Measurements from ENCODE around the gene CHN2. TPM values are rescaled to one million over a fixed set of nuclear protein-coding genes. Genes with fewer than 3 reads are reported as not detected.
A peak's percentile ranks its signal among the peaks of the same experiment; 100 is the strongest.

CHN2 gene
- total RNA-seq, 5 donors from 2014 or later (not counting 1 experiment from before 2014, with no cell fraction given): 4.5 to 9.0 (median 6.6) TPM

GRCh38 chr7:29149036-29149435 is 45.5 kb upstream of the CHN2 start:
- no peak overlapping the region for H3K27ac ChIP-seq (ENCODE audit: low read length)
- Mint-ChIP-seq H3K36me3 (no peaks in the 10 kb centered on the region), H3K4me3 (no peak overlapping the region), H3K9me3 (no peaks in the 10 kb centered on the region), H3K27me3 (peaks cover 11 to 36% of the 10 kb centered on the region in 2 donors), H3K27ac (no peak overlapping the region), H3K4me1 (peaks cover 0 to 10% (median 8%) of the 10 kb centered on the region in 3 donors)
- ChIA-PET CTCF (interaction anchor here (0.7 kb wide), 2 partner anchors 40 to 1512 kb away, joined by 3 to 6 read pairs; no protein-coding TSS in a partner anchor), POLR2A (interaction anchor here in 1 of 2 donors (0.5 kb wide), 1 partner anchor 139 kb away, joined by 5 read pairs; no protein-coding TSS in a partner anchor)
- no peaks in the 10 kb centered on the region for H3K9me3 ChIP-seq
- peaks cover 2 to 35% of the 10 kb centered on the region in 2 experiments for H3K27me3 ChIP-seq (replicated peaks in 1 of 2; ENCODE audit: control insufficient read depth in 2 of 2, extremely low read depth in 1 of 2, insufficient read depth in 2 of 2, low read length in 1 of 2)
- no peak overlapping the region for H3K4me3 ChIP-seq (ENCODE audit: control insufficient read depth in 1 of 2, extremely low read depth in 1 of 2, low read length in 1 of 2)
- ATAC-seq (replicated peaks in 1 of 4) (no peak), DNase-seq (no peak)
- H3K4me1 ChIP-seq (ENCODE audit: control insufficient read depth in 1 of 2, extremely low read depth in 1 of 2, insufficient read depth in 2 of 2, low read length in 2 of 2): peaks cover 0 to 6% of the 10 kb centered on the region in 2 experiments
- no peaks in the 10 kb centered on the region for H3K36me3 ChIP-seq (ENCODE audit: control insufficient read depth in 2 of 2, extremely low read depth in 1 of 2, insufficient read depth in 1 of 2, low read length in 1 of 2)
- WGBS (ENCODE audit: insufficient coverage): 83% methylated on average over 2 of the region's 12 CpGs

GRCh38 chr7:29150856-29151255 is 43.7 kb upstream of the CHN2 start:
- H3K36me3 ChIP-seq (ENCODE audit: control insufficient read depth in 2 of 2, extremely low read depth in 1 of 2, insufficient read depth in 1 of 2, low read length in 1 of 2): no peaks in the 10 kb centered on the region
- H3K4me3 Mint-ChIP-seq: no peak overlapping the region
- peaks cover 0 to 10% of the 10 kb centered on the region in 2 experiments for H3K4me1 ChIP-seq (ENCODE audit: control insufficient read depth in 1 of 2, extremely low read depth in 1 of 2, insufficient read depth in 2 of 2, low read length in 2 of 2)
- DNase-seq (no peak), ATAC-seq (replicated peaks in 1 of 4) (no peak)
- H3K4me3 ChIP-seq (ENCODE audit: control insufficient read depth in 1 of 2, extremely low read depth in 1 of 2, low read length in 1 of 2): no peak overlapping the region
- WGBS (ENCODE audit: insufficient coverage): no CpG with 5 or more reads among the region's 2 CpGs
- ChIA-PET CTCF (no interaction called here), POLR2A (no interaction called here)
- no peak overlapping the region for H3K27ac ChIP-seq (ENCODE audit: low read length)
- H3K9me3 ChIP-seq: no peaks in the 10 kb centered on the region
- peaks cover 0 to 34% of the 10 kb centered on the region in 2 experiments for H3K27me3 ChIP-seq (replicated peaks in 1 of 2; ENCODE audit: control insufficient read depth in 2 of 2, extremely low read depth in 1 of 2, insufficient read depth in 2 of 2, low read length in 1 of 2)
- H3K9me3 Mint-ChIP-seq: no peaks in the 10 kb centered on the region
- no peak overlapping the region for H3K27ac Mint-ChIP-seq
- H3K4me1 Mint-ChIP-seq: peaks cover 0 to 8% (median 6%) of the 10 kb centered on the region in 3 donors
- no peaks in the 10 kb centered on the region for H3K36me3 Mint-ChIP-seq
- peaks cover 5 to 25% of the 10 kb centered on the region in 2 donors for H3K27me3 Mint-ChIP-seq

GRCh38 chr7:29154076-29154475 is 40.5 kb upstream of the CHN2 start:
- ChIA-PET POLR2A (no interaction called here), CTCF (no interaction called here)
- Histone ChIP-seq H3K36me3 (ENCODE audit: control insufficient read depth in 2 of 2, extremely low read depth in 1 of 2, insufficient read depth in 1 of 2, low read length in 1 of 2) (no peaks in the 10 kb centered on the region), H3K27me3 (replicated peaks in 1 of 2; ENCODE audit: control insufficient read depth in 2 of 2, extremely low read depth in 1 of 2, insufficient read depth in 2 of 2, low read length in 1 of 2) (peaks cover 0 to 13% of the 10 kb centered on the region in 2 experiments), H3K4me1 (ENCODE audit: control insufficient read depth in 1 of 2, extremely low read depth in 1 of 2, insufficient read depth in 2 of 2, low read length in 2 of 2) (peaks cover 0 to 9% of the 10 kb centered on the region in 2 experiments), H3K9me3 (no peaks in the 10 kb centered on the region), H3K4me3 (ENCODE audit: control insufficient read depth in 1 of 2, extremely low read depth in 1 of 2, low read length in 1 of 2) (no peak overlapping the region), H3K27ac (ENCODE audit: low read length) (no peak overlapping the region)
- no peak for DNase-seq
- Mint-ChIP-seq H3K27ac (no peak overlapping the region), H3K9me3 (no peaks in the 10 kb centered on the region), H3K36me3 (no peaks in the 10 kb centered on the region), H3K4me1 (peaks cover 0 to 7% (median 5%) of the 10 kb centered on the region in 3 donors), H3K27me3 (peaks cover 0 to 3% of the 10 kb centered on the region in 2 donors), H3K4me3 (no peak overlapping the region)
- WGBS (ENCODE audit: insufficient coverage): no CpG with 5 or more reads among the region's 2 CpGs
- ATAC-seq (replicated peaks in 1 of 4): no peak

GRCh38 chr7:29156907-29157452 is 37.6 kb upstream of the CHN2 start:
- Histone ChIP-seq H3K27ac (ENCODE audit: low read length) (no peak overlapping the region), H3K36me3 (ENCODE audit: control insufficient read depth in 2 of 2, extremely low read depth in 1 of 2, insufficient read depth in 1 of 2, low read length in 1 of 2) (no peaks in the 10 kb centered on the region), H3K4me3 (ENCODE audit: control insufficient read depth in 1 of 2, extremely low read depth in 1 of 2, low read length in 1 of 2) (no peak overlapping the region), H3K9me3 (no peaks in the 10 kb centered on the region), H3K4me1 (ENCODE audit: control insufficient read depth in 1 of 2, extremely low read depth in 1 of 2, insufficient read depth in 2 of 2, low read length in 2 of 2) (peaks cover 0 to 9% of the 10 kb centered on the region in 2 experiments), H3K27me3 (replicated peaks in 1 of 2; ENCODE audit: control insufficient read depth in 2 of 2, extremely low read depth in 1 of 2, insufficient read depth in 2 of 2, low read length in 1 of 2) (peaks cover 0 to 7% of the 10 kb centered on the region in 2 experiments)
- DNase-seq: peak in 4 of 35 experiments; percentile 9 to 44 (median 10)
- Mint-ChIP-seq H3K9me3 (no peaks in the 10 kb centered on the region), H3K36me3 (no peaks in the 10 kb centered on the region), H3K4me1 (peaks cover 0 to 7% (median 5%) of the 10 kb centered on the region in 3 donors), H3K4me3 (no peak overlapping the region), H3K27ac (peak overlapping the region in 1 of 2 donors; percentile 14), H3K27me3 (peaks cover 15 to 18% of the 10 kb centered on the region in 2 donors)
- no CpG with 5 or more reads among the region's 5 CpGs for WGBS (ENCODE audit: insufficient coverage)
- ChIA-PET CTCF (interaction anchor here (0.7 to 2.0 kb wide), 6 partner anchors 32 to 253 kb away, joined by 3 to 7 read pairs (median 3); no protein-coding TSS in a partner anchor), POLR2A (interaction anchor here in 1 of 2 donors (0.5 kb wide), 1 partner anchor 30 kb away, joined by 3 read pairs; no protein-coding TSS in a partner anchor)
- ATAC-seq (replicated peaks in 1 of 4): peak in 2 of 4 experiments; percentile 44 to 48

- ChIA-PET CTCF (no interaction called here), POLR2A (no interaction called here)
- peaks cover 0 to 7% (median 5%) of the 10 kb centered on the region in 3 donors for H3K4me1 Mint-ChIP-seq
- Histone ChIP-seq H3K27ac (ENCODE audit: low read length) (no peak overlapping the region), H3K36me3 (ENCODE audit: control insufficient read depth in 2 of 2, extremely low read depth in 1 of 2, insufficient read depth in 1 of 2, low read length in 1 of 2) (no peaks in the 10 kb centered on the region), H3K27me3 (replicated peaks in 1 of 2; ENCODE audit: control insufficient read depth in 2 of 2, extremely low read depth in 1 of 2, insufficient read depth in 2 of 2, low read length in 1 of 2) (peaks cover 0 to 5% of the 10 kb centered on the region in 2 experiments), H3K4me3 (ENCODE audit: control insufficient read depth in 1 of 2, extremely low read depth in 1 of 2, low read length in 1 of 2) (no peak overlapping the region), H3K9me3 (no peaks in the 10 kb centered on the region), H3K4me1 (ENCODE audit: control insufficient read depth in 1 of 2, extremely low read depth in 1 of 2, insufficient read depth in 2 of 2, low read length in 2 of 2) (peaks cover 0 to 9% of the 10 kb centered on the region in 2 experiments)
- no peaks in the 10 kb centered on the region for H3K9me3 Mint-ChIP-seq
- DNase-seq (no peak), ATAC-seq (replicated peaks in 1 of 4) (no peak)
- H3K36me3 Mint-ChIP-seq: no peaks in the 10 kb centered on the region
- WGBS (ENCODE audit: insufficient coverage): 0% methylated on average over 1 of the region's 3 CpGs
- no peak overlapping the region for H3K27ac Mint-ChIP-seq
- H3K27me3 Mint-ChIP-seq: peaks cover 15 to 18% of the 10 kb centered on the region in 2 donors
- no peak overlapping the region for H3K4me3 Mint-ChIP-seq
Measured at GRCh38 chr7:29158795-29159423, 35.7 kb upstream of the CHN2 start.

- Mint-ChIP-seq H3K4me1 (peaks cover 0 to 7% (median 5%) of the 10 kb centered on the region in 3 donors), H3K36me3 (no peaks in the 10 kb centered on the region)
- CTCF ChIA-PET: no interaction called here
Measured at GRCh38 chr7:29160080-29160479, 34.5 kb upstream of the CHN2 start.

More at GRCh38 chr7:29160080-29160479, 34.5 kb upstream of the CHN2 start:
- DNase-seq: no peak
- Histone ChIP-seq H3K9me3 (no peaks in the 10 kb centered on the region), H3K36me3 (ENCODE audit: control insufficient read depth in 2 of 2, extremely low read depth in 1 of 2, insufficient read depth in 1 of 2, low read length in 1 of 2) (no peaks in the 10 kb centered on the region), H3K27ac (ENCODE audit: low read length) (no peak overlapping the region), H3K4me3 (ENCODE audit: control insufficient read depth in 1 of 2, extremely low read depth in 1 of 2, low read length in 1 of 2) (no peak overlapping the region), H3K27me3 (replicated peaks in 1 of 2; ENCODE audit: control insufficient read depth in 2 of 2, extremely low read depth in 1 of 2, insufficient read depth in 2 of 2, low read length in 1 of 2) (peaks cover 0 to 2% of the 10 kb centered on the region in 2 experiments), H3K4me1 (ENCODE audit: control insufficient read depth in 1 of 2, extremely low read depth in 1 of 2, insufficient read depth in 2 of 2, low read length in 2 of 2) (peaks cover 0 to 9% of the 10 kb centered on the region in 2 experiments)
- ATAC-seq (replicated peaks in 1 of 4): no peak
- no CpG with 5 or more reads among the region's 2 CpGs for WGBS (ENCODE audit: insufficient coverage)
- no peak overlapping the region for H3K4me3 Mint-ChIP-seq
- H3K27ac Mint-ChIP-seq: no peak overlapping the region
- POLR2A ChIA-PET: no interaction called here
- H3K9me3 Mint-ChIP-seq: no peaks in the 10 kb centered on the region
- peaks cover 15 to 18% of the 10 kb centered on the region in 2 donors for H3K27me3 Mint-ChIP-seq

Data from T-cell (primary cell).